HepG2 (cell line): ENCODE measurements around the gene SMYD1. TPM values are rescaled to one million over a fixed set of nuclear protein-coding genes. Genes with fewer than 3 reads are reported as not detected.

Experiments
- E2F1 ChIP-seq: sonication (generic); formaldehyde crosslinking; IDR thresholded peaks from 2 replicates; pipeline ENCODE4 v1.5.0; 2020; ENCODE audit warnings: missing genetic modification reagents
- E2F2 ChIP-seq: sonication (generic); formaldehyde crosslinking; IDR thresholded peaks from 2 replicates; pipeline ENCODE4 v1.4.0; 2020; ENCODE audit warnings: missing genetic modification reagents, borderline replicate concordance
- HNRNPL ChIP-seq: fragments of 200-400 bp; formaldehyde crosslinking; IDR thresholded peaks from 2 replicates; pipeline ENCODE4 v1.6.1; 2017; ENCODE audit warnings: mild to moderate bottlenecking, low read depth, low read length
- MED13 ChIP-seq: sonication (generic); formaldehyde crosslinking; IDR thresholded peaks from 2 replicates; pipeline ENCODE4 v1.5.0; 2020; ENCODE audit warnings: missing genetic modification reagents
- MEIS1 ChIP-seq: sonication (generic); formaldehyde crosslinking; IDR thresholded peaks from 2 replicates; pipeline ENCODE4 v1.9.0; 2021; ENCODE audit warnings: mild to moderate bottlenecking, missing genetic modification reagents, moderate library complexity, borderline replicate concordance
- MYC ChIP-seq: sonication (generic); formaldehyde crosslinking; IDR thresholded peaks from 2 replicates; pipeline ENCODE4 v1.9.0; 2021; ENCODE audit warnings: missing genetic modification reagents, borderline replicate concordance
- POLR2G ChIP-seq: fragments of 200-400 bp; formaldehyde crosslinking; IDR thresholded peaks from 2 replicates; pipeline ENCODE4 v1.6.1; 2018; ENCODE audit warnings: mild to moderate bottlenecking, low read depth, low read length, moderate library complexity
- ZFY ChIP-seq: sonication (generic); formaldehyde crosslinking; IDR thresholded peaks from 2 replicates; pipeline ENCODE4 v1.4.0; 2020; ENCODE audit warnings: missing genetic modification reagents
- ZNF496 ChIP-seq: sonication (generic); formaldehyde crosslinking; IDR thresholded peaks from 2 replicates; pipeline ENCODE4 v1.8.1; 2023; ENCODE audit warnings: mild to moderate bottlenecking, moderate library complexity, missing genetic modification reagents; ENCODE audit not compliant: insufficient replicate concordance
- ZNF530 ChIP-seq: sonication (generic); formaldehyde crosslinking; IDR thresholded peaks from 2 replicates; pipeline ENCODE4 v1.5.0; 2020; ENCODE audit warnings: low read depth, mild to moderate bottlenecking, missing genetic modification reagents
- ZNF609 ChIP-seq: sonication (generic); formaldehyde crosslinking; IDR thresholded peaks from 2 replicates; pipeline ENCODE4 v1.4.0; 2020; ENCODE audit warnings: mild to moderate bottlenecking, missing genetic modification reagents, borderline replicate concordance
- ZNF646 ChIP-seq: sonication (generic); formaldehyde crosslinking; IDR thresholded peaks from 2 replicates; pipeline ENCODE4 v1.9.0; 2021; ENCODE audit warnings: mild to moderate bottlenecking, missing genetic modification reagents
- ZSCAN25 ChIP-seq: sonication (generic); formaldehyde crosslinking; IDR thresholded peaks from 2 replicates; pipeline ENCODE4 v1.8.0; 2022; ENCODE audit warnings: mild to moderate bottlenecking, missing genetic modification reagents
- ZSCAN29 ChIP-seq: sonication (generic); formaldehyde crosslinking; conservative IDR thresholded peaks from 2 replicates; pipeline ENCODE4 v1.4.0; 2020; ENCODE audit warnings: mild to moderate bottlenecking, missing genetic modification reagents
- polyA plus RNA-seq, 8 experiments: library from polyadenylated mRNA; depleted of rRNA in 3 of 8; stranded (reverse) in 7 of 8; unstranded in 1 of 8; fragments of >200 nt; fragmentation: Illumina TruSeq in 4 of 8; extraction: Trizol in 4 of 8; gene quantifications; 2 replicates each; pipeline versions ENCODE4 v1.2.1 to v1.2.3, GENCODE V29; 2011 to 2016; ENCODE audit warnings: low read depth in 4 of 8, missing spikeins in 1 of 8, mixed read lengths in 1 of 8; ENCODE audit not compliant: insufficient read depth in 1 of 8
- total RNA-seq, 5 experiments: library from RNA; depleted of rRNA; stranded (reverse); fragments of >200 nt; fragmentation: Illumina TruSeq; extraction: Trizol; gene quantifications; 2 replicates each; pipeline ENCODE4 v1.2.3, GENCODE V29; 2016; ENCODE audit warnings: low read depth in 1 of 5

Gene SMYD1
- total and polyA plus RNA-seq, 2 of the 13 experiments (the other 11 are each of a cell fraction or from before 2014, with no cell fraction given): not detected

GRCh38 chr2:88131201-88131998 lies 63.8 kb downstream of the SMYD1 start (continued):
- no peak for TF ChIP-seq E2F2 (CRISPR knock-in tag)
- peak; percentile 65; the same call in 1 of the 2 replicates for TF ChIP-seq ZSCAN25 (CRISPR knock-in tag)
- peak; percentile 12; the same call in 1 of the 2 replicates for TF ChIP-seq MEIS1
- TF ChIP-seq ZSCAN29: 0 out of 2 replicates have a peak, but pooled peaks have one; percentile 14
- no peak for TF ChIP-seq ZNF496 (CRISPR knock-in tag)
- peak; percentile 38; the same call in 1 of the 2 replicates for TF ChIP-seq E2F1
- peak; percentile 28; the same call in 1 of the 2 replicates for TF ChIP-seq ZNF646
- TF ChIP-seq POLR2G: peak; percentile 64
- TF ChIP-seq ZNF609 (CRISPR knock-in tag): peak; percentile 88
- peak; percentile 12; the same call in 1 of the 2 replicates for TF ChIP-seq MYC (CRISPR knock-in tag)
- peak; percentile 95 for TF ChIP-seq MED13
- no peak for TF ChIP-seq ZNF530 (CRISPR knock-in tag)
- TF ChIP-seq HNRNPL: peak; percentile 92
- peak; percentile 58 for TF ChIP-seq ZFY
